Mesothelial cell of epicardium (in vitro differentiated cells): ENCODE measurements around the gene MIB2. TPM values are rescaled to one million over a fixed set of nuclear protein-coding genes. Genes with fewer than 3 reads are reported as not detected.

Experiments
- DNase-seq, 2 experiments: peaks; one replicate each; pipeline ENCODE4 v3.0.0; 2021; ENCODE audit warnings: low spot score in 2 of 2; ENCODE audit not compliant: unreplicated experiment in 2 of 2
- H3K27ac Mint-ChIP-seq: 2 replicates; pipeline ENCODE4 v1.8.0; 2021; ENCODE audit warnings: mixed read lengths
- H3K27me3 Mint-ChIP-seq: 2 replicates; pipeline ENCODE4 v1.8.0; 2021; ENCODE audit warnings: low read depth, mixed read lengths
- H3K36me3 Mint-ChIP-seq: 2 replicates; pipeline ENCODE4 v1.8.0; 2021; ENCODE audit warnings: mixed read lengths
- H3K4me1 Mint-ChIP-seq: 2 replicates; pipeline ENCODE4 v1.8.0; 2021; ENCODE audit warnings: mixed read lengths
- H3K4me3 Mint-ChIP-seq: 2 replicates; pipeline ENCODE4 v1.8.0; 2021; ENCODE audit warnings: mild to moderate bottlenecking, moderate library complexity, mixed read lengths
- H3K9me3 Mint-ChIP-seq: 2 replicates; pipeline ENCODE4 v1.8.0; 2021; ENCODE audit warnings: mixed read lengths
- CTCF ChIP-seq: fragments of 200-600 bp; sonication (generic); IDR thresholded peaks from one replicate; pipeline ENCODE4 v1.5.0; 2021; ENCODE audit warnings: antibody characterized with exemption; ENCODE audit not compliant: unreplicated experiment
- total RNA-seq: library from RNA; stranded (reverse); gene quantifications from 3 replicates; pipeline ENCODE4 v1.2.1, GENCODE V29; 2021

The MIB2 gene
- total RNA-seq, 1 donor from 2014 or later, result 117 TPM

- H3K9me3 Mint-ChIP-seq, result no peaks in the 10 kb centered on the region
Observed at GRCh38 chr1:1623181-1623630, 7.9 kb downstream of the MIB2 start.

GRCh38 chr1:1623631-1624442 lies 8.5 kb downstream of the MIB2 start:
- peaks cover 6% of the 10 kb centered on the region for H3K4me1 Mint-ChIP-seq
- no peak overlapping the region for H3K4me3 Mint-ChIP-seq
- no peak overlapping the region for H3K27ac Mint-ChIP-seq
- H3K36me3 Mint-ChIP-seq, result peaks cover under 1% of the 10 kb centered on the region
- no peaks in the 10 kb centered on the region for H3K27me3 Mint-ChIP-seq
- H3K9me3 Mint-ChIP-seq, result no peaks in the 10 kb centered on the region
- DNase-seq, result no peak
- TF ChIP-seq CTCF, result no peak

More at GRCh38 chr1:1623181-1623630, 7.9 kb downstream of the MIB2 start:
- no peak overlapping the region for H3K4me3 Mint-ChIP-seq
- H3K36me3 Mint-ChIP-seq, result peaks cover 1% of the 10 kb centered on the region
- no peak for TF ChIP-seq CTCF
- H3K4me1 Mint-ChIP-seq, result peaks cover 6% of the 10 kb centered on the region
- DNase-seq, result no peak
- H3K27ac Mint-ChIP-seq, result no peak overlapping the region
- no peaks in the 10 kb centered on the region for H3K27me3 Mint-ChIP-seq

GRCh38 chr1:1624443-1625403 lies 9.4 kb downstream of the MIB2 start:
- DNase-seq, result peak in 1 of 2 experiments; percentile 41
- H3K4me1 Mint-ChIP-seq, result peaks cover 6% of the 10 kb centered on the region
- no peaks in the 10 kb centered on the region for H3K27me3 Mint-ChIP-seq

GRCh38 chr1:1625404-1625775 lies 10.1 kb downstream of the MIB2 start:
- peaks cover 8% of the 10 kb centered on the region for H3K4me1 Mint-ChIP-seq
- no peak overlapping the region for H3K27ac Mint-ChIP-seq

More at GRCh38 chr1:1624443-1625403, 9.4 kb downstream of the MIB2 start:
- Mint-ChIP-seq H3K4me3 (no peak overlapping the region), H3K27ac (no peak overlapping the region), H3K9me3 (no peaks in the 10 kb centered on the region), H3K36me3 (no peaks in the 10 kb centered on the region)
- no peak for TF ChIP-seq CTCF

More at GRCh38 chr1:1625404-1625775, 10.1 kb downstream of the MIB2 start:
- H3K36me3 Mint-ChIP-seq, result no peaks in the 10 kb centered on the region
- H3K4me3 Mint-ChIP-seq, result no peak overlapping the region
- no peak for DNase-seq
- H3K27me3 Mint-ChIP-seq, result peaks cover 3% of the 10 kb centered on the region
- no peak for TF ChIP-seq CTCF
- H3K9me3 Mint-ChIP-seq, result no peaks in the 10 kb centered on the region
